OCI-LY7 (cell line): Measurements from ENCODE around the gene PPP2R3B. TPM values are rescaled to one million over a fixed set of nuclear protein-coding genes. Genes with fewer than 3 reads are reported as not detected.
"Not testable (repeated sequence)": the region's sequence is repeated elsewhere in the genome, so short reads cannot be mapped to it uniquely, and the experiment has no call there.

Experiments used
- BruUV-seq: library from RNA; stranded (reverse); fragments of 400-500 nt; replicated peaks from 2 replicates; lab custom pipeline; 2021; lab: Mats Ljungman, UMichigan
- CTCF ChIA-PET: fragments of 300-600 bp; sonication (Branson Sonifier 250); formaldehyde crosslinking; loops from one replicate; lab custom pipeline; 2022; ENCODE audit warnings: antibody characterized with exemption; ENCODE audit not compliant: unreplicated experiment; lab: Charles Lee
- POLR2A ChIA-PET: fragments of 300-600 bp; sonication (Branson Sonifier 250); formaldehyde crosslinking; loops from one replicate; lab custom pipeline; 2022; ENCODE audit warnings: antibody characterized with exemption; lab: Charles Lee
- DNase-seq: peaks from one replicate; pipeline ENCODE4 v3.0.0-alpha.2; 2015; ENCODE audit warnings: low spot score
- H2AFZ ChIP-seq: fragments of 200-600 bp; sonication (generic), shearing (Covaris generic); 2 replicates; pipeline ENCODE4 v1.6.1; 2014; ENCODE audit warnings: mild to moderate bottlenecking, antibody characterized with exemption, low read length, moderate library complexity
- H3K27ac ChIP-seq: fragments of 200-600 bp; sonication (generic); 2 replicates; pipeline ENCODE4 v1.5.1; 2014; ENCODE audit warnings: mixed run types, low read depth, mild to moderate bottlenecking, moderate library complexity, low read length, inconsistent platforms; ENCODE audit not compliant: poor library complexity, severe bottlenecking
- H3K36me3 ChIP-seq: fragments of 200-600 bp; sonication (generic); 2 replicates; pipeline ENCODE4 v1.6.1; 2014; ENCODE audit warnings: mild to moderate bottlenecking, antibody characterized with exemption, low read length, moderate library complexity, mixed read lengths; ENCODE audit not compliant: insufficient read depth
- H3K4me1 ChIP-seq: fragments of 200-600 bp; sonication (generic); 2 replicates; pipeline ENCODE4 v1.5.1; 2014; ENCODE audit warnings: mild to moderate bottlenecking, low read length; ENCODE audit not compliant: insufficient read depth, poor library complexity, severe bottlenecking
- H3K4me2 ChIP-seq: fragments of 200-600 bp; sonication (generic); 2 replicates; pipeline ENCODE4 v1.6.1; 2014; ENCODE audit warnings: mild to moderate bottlenecking, low read length
- H3K4me3 ChIP-seq: fragments of 200-600 bp; sonication (generic); 2 replicates; pipeline ENCODE4 v1.5.1; 2014; ENCODE audit warnings: mild to moderate bottlenecking, low read depth, low read length; ENCODE audit not compliant: poor library complexity, severe bottlenecking
- H3K79me2 ChIP-seq: fragments of 200-600 bp; sonication (generic); 2 replicates; pipeline ENCODE4 v1.6.1; 2016; ENCODE audit warnings: low read depth, mild to moderate bottlenecking, low read length, moderate library complexity, mixed read lengths; ENCODE audit not compliant: insufficient read depth
- H3K9me2 ChIP-seq: fragments of 200-600 bp; sonication (generic); 2 replicates; pipeline ENCODE4 v1.6.1; 2016; ENCODE audit warnings: mild to moderate bottlenecking, low read length, mixed read lengths; ENCODE audit not compliant: insufficient read depth
- H3K9me3 ChIP-seq: fragments of 200-600 bp; sonication (generic); 2 replicates; pipeline ENCODE4 v1.6.1; 2014; ENCODE audit warnings: mild to moderate bottlenecking, mixed run types, low read length, mixed read lengths
- H4K20me1 ChIP-seq: fragments of 200-600 bp; sonication (generic); 2 replicates; pipeline ENCODE4 v1.6.1; 2014; ENCODE audit warnings: mild to moderate bottlenecking, antibody characterized with exemption, low read length, moderate library complexity, mixed read lengths; ENCODE audit not compliant: insufficient read depth
- EZH2phosphoT487 ChIP-seq: fragments of 200-600 bp; sonication (generic); IDR thresholded peaks from 2 replicates; pipeline ENCODE4 v1.6.1; 2018; ENCODE audit warnings: low read depth, borderline replicate concordance, mild to moderate bottlenecking, mixed run types, antibody characterized with exemption, low read length, moderate library complexity, mixed read lengths
- intact Hi-C: fragments of 100-400 bp; cut with micrococcal nuclease; formaldehyde crosslinking; loops from one replicate; pipeline ENCODE4 v1.10.0; 2022; ENCODE audit not compliant: unreplicated experiment
- total RNA-seq, 2 experiments: library from RNA; depleted of rRNA in 1 of 2; stranded (reverse); fragments of >200 nt in 1 of 2; shearing (Covaris generic) in 1 of 2; gene quantifications; 2 replicates each; pipeline ENCODE4 v1.2.3, GENCODE V29; 2014 to 2022
- TF ChIP-seq, protein P1 (sequence below): fragments of 200-600 bp; sonication (generic); conservative IDR thresholded peaks from 2 replicates; pipeline ENCODE4 v1.5.1; 2014; ENCODE audit warnings: mild to moderate bottlenecking, antibody characterized with exemption, low read length, moderate library complexity, mixed read lengths

Gene PPP2R3B
- total RNA-seq, 2 experiments from 2014 or later: 270 to 342 TPM

DNA sequence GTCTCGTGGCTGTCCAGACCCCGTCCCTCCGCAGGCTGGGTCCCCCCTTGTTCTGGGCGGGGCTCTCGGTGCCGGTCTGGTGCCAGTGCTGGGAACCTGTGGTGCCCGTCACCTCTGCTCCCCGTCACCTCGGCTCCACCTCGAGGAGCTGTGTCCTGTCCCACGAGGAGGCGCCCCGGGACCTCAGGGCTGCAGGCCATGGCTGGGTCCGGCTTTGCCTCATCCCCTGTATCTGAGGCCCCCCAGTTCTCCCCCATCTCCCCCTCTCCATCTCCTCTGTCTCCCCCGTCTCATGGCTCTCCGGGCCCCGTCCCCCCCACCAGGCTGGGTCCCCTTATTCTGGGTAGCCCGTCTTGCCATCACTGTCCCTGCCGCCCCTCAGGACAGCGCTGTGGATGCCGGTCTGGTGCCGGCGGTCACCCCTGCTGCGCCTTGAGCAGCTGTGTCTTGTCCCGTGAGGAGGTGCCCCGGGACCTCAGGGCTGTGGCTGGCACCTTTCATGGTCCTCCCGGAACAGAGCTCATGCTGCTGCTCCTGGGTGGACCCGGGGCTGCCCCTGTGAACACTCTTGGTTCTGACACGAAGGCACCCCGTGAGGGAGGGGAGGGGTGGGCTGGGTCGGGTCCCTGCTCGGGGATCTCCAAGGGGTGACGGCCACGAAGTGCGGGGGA lies 54.7 kb downstream of the PPP2R3B start:
- Histone ChIP-seq H3K4me3 (no peak overlapping the region), H3K27ac (no peak overlapping the region), H3K9me2 (no peaks in the 10 kb centered on the region), H3K4me1 (no peaks in the 10 kb centered on the region), H3K4me2 (no peak overlapping the region), H3K9me3 (no peaks in the 10 kb centered on the region), H2AFZ (no peak overlapping the region), H4K20me1 (no peaks in the 10 kb centered on the region), H3K79me2 (no peaks in the 10 kb centered on the region), H3K36me3 (peaks cover 47% of the 10 kb centered on the region)
- BruUV-seq: no TSS peak
- ChIA-PET CTCF (no interaction called here), POLR2A (no interaction called here)
- TF ChIP-seq EZH2phosphoT487: no peak
- TF ChIP-seq, protein P1, sequence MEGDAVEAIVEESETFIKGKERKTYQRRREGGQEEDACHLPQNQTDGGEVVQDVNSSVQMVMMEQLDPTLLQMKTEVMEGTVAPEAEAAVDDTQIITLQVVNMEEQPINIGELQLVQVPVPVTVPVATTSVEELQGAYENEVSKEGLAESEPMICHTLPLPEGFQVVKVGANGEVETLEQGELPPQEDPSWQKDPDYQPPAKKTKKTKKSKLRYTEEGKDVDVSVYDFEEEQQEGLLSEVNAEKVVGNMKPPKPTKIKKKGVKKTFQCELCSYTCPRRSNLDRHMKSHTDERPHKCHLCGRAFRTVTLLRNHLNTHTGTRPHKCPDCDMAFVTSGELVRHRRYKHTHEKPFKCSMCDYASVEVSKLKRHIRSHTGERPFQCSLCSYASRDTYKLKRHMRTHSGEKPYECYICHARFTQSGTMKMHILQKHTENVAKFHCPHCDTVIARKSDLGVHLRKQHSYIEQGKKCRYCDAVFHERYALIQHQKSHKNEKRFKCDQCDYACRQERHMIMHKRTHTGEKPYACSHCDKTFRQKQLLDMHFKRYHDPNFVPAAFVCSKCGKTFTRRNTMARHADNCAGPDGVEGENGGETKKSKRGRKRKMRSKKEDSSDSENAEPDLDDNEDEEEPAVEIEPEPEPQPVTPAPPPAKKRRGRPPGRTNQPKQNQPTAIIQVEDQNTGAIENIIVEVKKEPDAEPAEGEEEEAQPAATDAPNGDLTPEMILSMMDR: no peak
- intact Hi-C loops: no loop called here
- DNase-seq: no peak

DNA sequence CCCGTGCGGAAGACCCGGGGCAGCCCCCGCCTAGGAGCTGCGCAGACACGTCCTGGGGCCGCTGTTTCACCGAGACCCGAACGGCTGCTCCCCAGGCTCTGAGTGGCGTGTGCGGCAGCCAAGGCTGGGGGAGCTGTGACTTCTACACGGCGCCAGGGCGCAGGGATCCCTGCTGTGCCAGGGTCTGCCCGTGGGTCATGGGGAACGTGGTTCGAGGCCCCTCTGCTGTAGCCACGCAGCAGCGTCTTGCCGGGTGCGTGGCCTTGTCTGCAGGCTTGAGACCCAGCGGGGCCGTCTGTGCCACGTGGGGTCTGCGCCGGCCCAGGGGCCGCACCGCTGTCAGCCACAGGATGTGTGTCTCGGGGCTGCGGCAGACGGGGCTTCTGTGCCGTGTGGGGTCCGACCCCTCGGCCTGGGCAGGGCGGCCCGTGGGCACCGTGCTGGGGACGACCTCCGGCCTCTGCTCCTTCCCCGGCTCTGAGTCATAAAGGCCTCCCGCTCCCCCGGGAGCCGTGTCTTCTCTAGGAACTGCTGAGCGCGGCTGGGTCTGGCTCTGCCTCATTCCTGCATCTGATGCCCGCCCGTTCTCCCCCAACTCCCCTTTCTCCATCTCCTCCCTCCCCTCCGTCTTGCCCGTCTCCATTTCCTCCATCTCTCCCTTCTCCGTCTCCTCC lies 55.4 kb downstream of the PPP2R3B start:
- no peaks in the 10 kb centered on the region for H3K79me2 ChIP-seq
- intact Hi-C loops: no loop called here
- no peak overlapping the region for H3K27ac ChIP-seq
- no peak overlapping the region for H2AFZ ChIP-seq
- BruUV-seq: no TSS peak
- peaks cover 40% of the 10 kb centered on the region for H3K36me3 ChIP-seq
- H3K9me2 ChIP-seq: no peaks in the 10 kb centered on the region
- DNase-seq: no peak
- no peak overlapping the region for H3K4me2 ChIP-seq
- TF ChIP-seq, protein P1: no peak
- no peak for TF ChIP-seq EZH2phosphoT487
- no peaks in the 10 kb centered on the region for H3K9me3 ChIP-seq
- no peak overlapping the region for H3K4me3 ChIP-seq
- ChIA-PET CTCF (no interaction called here), POLR2A (no interaction called here)
- no peaks in the 10 kb centered on the region for H3K4me1 ChIP-seq
- H4K20me1 ChIP-seq: no peaks in the 10 kb centered on the region

DNA sequence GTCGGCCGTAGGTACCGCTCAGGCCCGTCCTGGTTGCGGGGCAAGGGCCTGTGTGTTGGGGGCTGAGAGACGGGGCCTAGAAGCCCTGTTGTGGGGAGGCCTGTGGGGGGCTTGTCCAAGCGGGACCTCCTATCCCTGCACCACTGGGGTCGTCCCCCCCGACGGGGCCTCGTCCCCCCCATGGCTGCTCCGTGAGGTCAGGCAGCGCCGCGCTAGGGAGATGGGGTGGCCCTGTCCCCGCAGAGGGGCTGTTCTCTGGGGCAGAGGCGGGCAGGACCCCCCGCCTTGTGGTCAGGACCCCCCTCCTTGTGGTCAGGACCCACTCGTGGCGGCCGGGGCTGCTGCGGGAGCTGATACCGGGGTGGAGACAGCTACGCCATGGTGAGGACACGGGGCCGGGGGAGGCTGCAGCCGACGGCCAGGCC lies 56.0 kb downstream of the PPP2R3B start:
- Histone ChIP-seq H3K9me3 (no peaks in the 10 kb centered on the region), H3K4me3 (no peak overlapping the region), H3K79me2 (no peaks in the 10 kb centered on the region), H4K20me1 (no peaks in the 10 kb centered on the region), H3K4me2 (no peak overlapping the region), H3K27ac (no peak overlapping the region), H3K36me3 (peaks cover 34% of the 10 kb centered on the region), H2AFZ (no peak overlapping the region), H3K9me2 (no peaks in the 10 kb centered on the region), H3K4me1 (no peaks in the 10 kb centered on the region)
- no peak for DNase-seq
- TF ChIP-seq EZH2phosphoT487: no peak
- TF ChIP-seq, protein P1: no peak
- ChIA-PET CTCF (no interaction called here), POLR2A (no interaction called here)
- no TSS peak for BruUV-seq
- intact Hi-C loops: no loop called here

DNA sequence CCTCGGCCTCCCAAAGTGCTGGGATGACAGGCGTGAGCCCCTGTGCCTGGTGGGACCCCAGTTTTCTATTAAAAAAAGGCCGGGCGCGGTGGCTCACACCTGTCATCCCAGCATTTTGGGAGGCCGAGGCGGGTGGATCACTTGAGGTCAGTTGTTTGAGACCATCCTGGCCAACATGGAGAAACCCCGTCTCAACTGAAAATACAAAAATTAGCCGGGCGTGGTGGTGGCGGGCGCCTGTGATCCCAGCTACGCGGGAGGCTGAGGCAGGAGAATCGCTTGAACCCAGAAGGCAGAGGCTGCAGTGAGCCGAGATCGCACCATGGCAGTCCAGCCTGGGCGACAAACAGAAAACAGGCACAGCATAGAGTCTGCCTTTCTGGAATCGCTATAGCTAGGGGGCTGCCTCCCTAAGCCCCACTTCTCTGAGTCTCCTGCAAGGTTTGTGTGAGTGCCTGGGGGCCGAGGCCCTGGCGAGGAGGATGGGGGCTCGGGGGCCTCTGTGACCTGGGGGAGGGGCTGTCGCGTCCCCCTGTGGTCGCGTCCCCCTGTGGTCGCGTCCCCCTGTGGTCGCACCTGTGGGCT lies 56.5 kb downstream of the PPP2R3B start:
- CTCF ChIA-PET, DNase-seq: not testable (repeated sequence)

More for the DNA sequence above, 56.5 kb downstream of the PPP2R3B start:
- H4K20me1 ChIP-seq, H3K4me1 ChIP-seq, H3K4me3 ChIP-seq, intact Hi-C loops, BruUV-seq, H2AFZ ChIP-seq, H3K79me2 ChIP-seq, POLR2A ChIA-PET, H3K9me3 ChIP-seq, H3K4me2 ChIP-seq, H3K27ac ChIP-seq, H3K9me2 ChIP-seq: not testable (repeated sequence)
- peaks cover 29% of the 10 kb centered on the region for H3K36me3 ChIP-seq
